ENCODE data around the gene PTPN14. TPM values are rescaled to one million over a fixed set of nuclear protein-coding genes. Genes with fewer than 3 reads are reported as not detected.
"Not testable (repeated sequence)": the region's sequence is repeated elsewhere in the genome, so short reads cannot be mapped to it uniquely, and the experiment has no call there.

PTPN14 gene
- 39.3 TPM for polyA plus RNA-seq (2013, experiment 1 of 2)
- 38.7 TPM for polyA plus RNA-seq (2013, experiment 2 of 2)

DNA sequence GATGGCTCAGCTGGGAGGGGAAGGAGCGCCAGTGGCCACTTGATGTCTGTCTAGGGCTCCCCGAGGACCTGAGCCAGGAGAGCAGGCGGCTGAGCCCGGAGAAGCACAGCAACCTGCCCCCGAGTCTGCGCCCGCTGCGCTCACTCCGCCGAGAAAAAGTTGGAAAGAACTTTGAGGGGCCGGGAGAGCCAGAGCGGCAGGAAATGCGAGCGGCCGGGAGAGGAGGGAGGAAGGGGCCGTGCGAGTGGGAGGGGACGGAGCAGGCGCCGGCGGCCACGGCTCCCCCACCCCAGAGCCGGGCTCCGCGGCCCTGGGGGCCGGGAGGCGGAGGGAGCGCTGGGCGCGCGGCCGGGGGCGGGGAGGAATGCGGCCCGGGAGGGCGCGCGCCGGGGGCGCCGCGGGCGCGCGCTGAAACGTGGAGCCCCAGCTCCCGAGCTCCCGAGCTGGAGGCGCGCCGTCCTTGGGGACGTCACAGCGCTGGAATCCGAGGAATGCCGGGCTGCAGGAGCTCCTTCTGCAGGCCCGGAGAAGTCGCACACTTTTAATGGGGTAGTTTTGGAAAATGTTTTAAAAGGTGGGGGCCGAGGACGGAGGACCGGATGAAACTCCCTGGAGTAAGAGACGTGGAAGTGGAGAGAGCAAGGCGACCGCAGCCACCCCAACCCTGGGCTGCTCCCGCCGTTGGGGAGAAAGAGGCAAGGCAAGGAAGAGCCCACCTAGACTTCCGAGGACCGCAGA is at the start of gene PTPN14:
TSS of gene PTPN14 (minus strand) at position 167 of the 738 bp plus-strand sequence. CDS start 86,799 bp downstream, outside the sequence.
- Histone ChIP-seq H3K4ac (ENCODE audit: low read depth, low read length) (peak within 1 kb of the TSS; percentile 86), H3K36me3 (ENCODE audit: control insufficient read depth, insufficient read depth, low read length) (no peaks in the 10 kb centered on the region), H3K18ac (ENCODE audit: low read length) (peak within 1 kb of the TSS; percentile 97), H3K4me1 (ENCODE audit: control insufficient read depth, low read depth, low read length) (peaks cover 26% of the 10 kb centered on the region), H4K8ac (ENCODE audit: low read depth, low read length) (peak within 1 kb of the TSS; percentile 90), H3K4me2 (ENCODE audit: low read length) (peak within 1 kb of the TSS; percentile 24), H2BK5ac (ENCODE audit: low read length) (peak within 1 kb of the TSS; percentile 95), H3K23ac (ENCODE audit: low read length) (peak within 1 kb of the TSS; percentile 92), H3K9ac (ENCODE audit: low read length) (peak within 1 kb of the TSS; percentile 95), H2BK120ac (ENCODE audit: low read depth, low read length) (peak within 1 kb of the TSS; percentile 92), H2BK15ac (replicated peaks; ENCODE audit: low read depth) (peak within 1 kb of the TSS; percentile 46), H3K79me1 (ENCODE audit: low read length) (peaks cover 3% of the 10 kb centered on the region), H3K56ac (ENCODE audit: low read length) (peak within 1 kb of the TSS; percentile 99), H3K27ac (ENCODE audit: low read depth, low read length) (peak within 1 kb of the TSS; percentile 99), H3K79me2 (ENCODE audit: control insufficient read depth, insufficient read depth, low read length) (peaks cover 47% of the 10 kb centered on the region), H2AK5ac (ENCODE audit: low read length) (no peak within 1 kb of the TSS), H4K5ac (ENCODE audit: low read length) (no peak within 1 kb of the TSS), H3K27me3 (ENCODE audit: insufficient read depth, low read length, poor library complexity) (no peaks in the 10 kb centered on the region), H3K4me3 (ENCODE audit: low read length) (peak within 1 kb of the TSS; percentile 68)
- DNase-seq: peak; percentile 99
- WGBS (ENCODE audit: extremely low coverage, insufficient coverage, low lambda C conversion rate): no CpG with 5 or more reads among the region's 67 CpGs

DNA sequence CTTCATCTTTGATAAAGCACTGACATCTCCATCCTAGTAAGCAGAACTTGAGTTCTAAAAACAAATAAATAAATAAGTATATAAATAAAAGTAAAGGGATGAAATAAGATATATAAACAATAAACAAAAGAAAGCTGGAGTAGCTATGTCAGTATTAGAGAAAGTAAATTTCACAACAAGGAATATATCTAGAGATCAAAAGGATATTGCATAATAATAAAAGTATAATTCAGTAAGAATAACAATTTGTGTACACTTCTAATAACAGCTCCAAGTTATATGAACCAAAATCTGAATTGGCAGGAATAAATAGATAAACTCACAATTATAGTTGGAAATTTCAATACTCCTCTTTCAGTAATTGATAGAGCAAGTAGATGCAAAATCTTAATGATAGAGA is 41.8 kb upstream of the PTPN14 start:
- no peak overlapping the region for H4K5ac ChIP-seq (ENCODE audit: low read length)
- H3K79me2 ChIP-seq (ENCODE audit: control insufficient read depth, insufficient read depth, low read length): no peaks in the 10 kb centered on the region
- H2BK15ac ChIP-seq (replicated peaks; ENCODE audit: low read depth): no peak overlapping the region
- H3K79me1 ChIP-seq (ENCODE audit: low read length): no peaks in the 10 kb centered on the region
- no peaks in the 10 kb centered on the region for H3K4me1 ChIP-seq (ENCODE audit: control insufficient read depth, low read depth, low read length)
- H2BK120ac ChIP-seq (ENCODE audit: low read depth, low read length): no peak overlapping the region
- no peak overlapping the region for H3K4ac ChIP-seq (ENCODE audit: low read depth, low read length)
- H3K56ac ChIP-seq (ENCODE audit: low read length): no peak overlapping the region
- no peak for DNase-seq
- H3K4me2 ChIP-seq (ENCODE audit: low read length): no peak overlapping the region
- no peaks in the 10 kb centered on the region for H3K36me3 ChIP-seq (ENCODE audit: control insufficient read depth, insufficient read depth, low read length)
- no peak overlapping the region for H3K9ac ChIP-seq (ENCODE audit: low read length)
- H3K18ac ChIP-seq (ENCODE audit: low read length): no peak overlapping the region
- no peak overlapping the region for H3K27ac ChIP-seq (ENCODE audit: low read depth, low read length)
- no peaks in the 10 kb centered on the region for H3K27me3 ChIP-seq (ENCODE audit: insufficient read depth, low read length, poor library complexity)
- no peak overlapping the region for H3K23ac ChIP-seq (ENCODE audit: low read length)
- no peak overlapping the region for H2BK5ac ChIP-seq (ENCODE audit: low read length)
- H2AK5ac ChIP-seq (ENCODE audit: low read length): no peak overlapping the region
- no peak overlapping the region for H3K4me3 ChIP-seq (ENCODE audit: low read length)
- no peak overlapping the region for H4K8ac ChIP-seq (ENCODE audit: low read depth, low read length)

- H3K18ac ChIP-seq (ENCODE audit: low read length); H3K79me1 ChIP-seq (ENCODE audit: low read length); H3K23ac ChIP-seq (ENCODE audit: low read length); H2BK15ac ChIP-seq (replicated peaks; ENCODE audit: low read depth); H4K5ac ChIP-seq (ENCODE audit: low read length); H3K36me3 ChIP-seq (ENCODE audit: control insufficient read depth, insufficient read depth, low read length); H3K9ac ChIP-seq (ENCODE audit: low read length); H2AK5ac ChIP-seq (ENCODE audit: low read length); H3K27me3 ChIP-seq (ENCODE audit: insufficient read depth, low read length, poor library complexity); H3K79me2 ChIP-seq (ENCODE audit: control insufficient read depth, insufficient read depth, low read length); H3K4ac ChIP-seq (ENCODE audit: low read depth, low read length); H3K4me1 ChIP-seq (ENCODE audit: control insufficient read depth, low read depth, low read length); H3K4me2 ChIP-seq (ENCODE audit: low read length); H3K27ac ChIP-seq (ENCODE audit: low read depth, low read length); H3K4me3 ChIP-seq (ENCODE audit: low read length); H3K56ac ChIP-seq (ENCODE audit: low read length); H2BK5ac ChIP-seq (ENCODE audit: low read length); H2BK120ac ChIP-seq (ENCODE audit: low read depth, low read length); H4K8ac ChIP-seq (ENCODE audit: low read depth, low read length); DNase-seq: not testable (repeated sequence)
- WGBS (ENCODE audit: extremely low coverage, insufficient coverage, low lambda C conversion rate): no CpG with 5 or more reads among the region's 8 CpGs
Measured at GRCh38 chr1:214591918-214592317, 40.5 kb upstream of the PTPN14 start.

GRCh38 chr1:214590696-214591095 is 39.3 kb upstream of the PTPN14 start:
- Histone ChIP-seq H3K4me3 (ENCODE audit: low read length) (no peak overlapping the region), H4K5ac (ENCODE audit: low read length) (no peak overlapping the region), H3K27ac (ENCODE audit: low read depth, low read length) (no peak overlapping the region), H2BK15ac (replicated peaks; ENCODE audit: low read depth) (no peak overlapping the region), H3K79me2 (ENCODE audit: control insufficient read depth, insufficient read depth, low read length) (no peaks in the 10 kb centered on the region), H2AK5ac (ENCODE audit: low read length) (no peak overlapping the region), H2BK120ac (ENCODE audit: low read depth, low read length) (no peak overlapping the region), H3K9ac (ENCODE audit: low read length) (no peak overlapping the region), H3K4me2 (ENCODE audit: low read length) (no peak overlapping the region), H3K4me1 (ENCODE audit: control insufficient read depth, low read depth, low read length) (no peaks in the 10 kb centered on the region), H3K36me3 (ENCODE audit: control insufficient read depth, insufficient read depth, low read length) (no peaks in the 10 kb centered on the region), H3K56ac (ENCODE audit: low read length) (no peak overlapping the region), H3K18ac (ENCODE audit: low read length) (no peak overlapping the region), H3K4ac (ENCODE audit: low read depth, low read length) (no peak overlapping the region), H2BK5ac (ENCODE audit: low read length) (no peak overlapping the region), H4K8ac (ENCODE audit: low read depth, low read length) (no peak overlapping the region), H3K23ac (ENCODE audit: low read length) (no peak overlapping the region), H3K27me3 (ENCODE audit: insufficient read depth, low read length, poor library complexity) (no peaks in the 10 kb centered on the region), H3K79me1 (ENCODE audit: low read length) (no peaks in the 10 kb centered on the region)
- no peak for DNase-seq
- 100% methylated on average over 2 of the region's 5 CpGs for WGBS (ENCODE audit: extremely low coverage, insufficient coverage, low lambda C conversion rate)

DNA sequence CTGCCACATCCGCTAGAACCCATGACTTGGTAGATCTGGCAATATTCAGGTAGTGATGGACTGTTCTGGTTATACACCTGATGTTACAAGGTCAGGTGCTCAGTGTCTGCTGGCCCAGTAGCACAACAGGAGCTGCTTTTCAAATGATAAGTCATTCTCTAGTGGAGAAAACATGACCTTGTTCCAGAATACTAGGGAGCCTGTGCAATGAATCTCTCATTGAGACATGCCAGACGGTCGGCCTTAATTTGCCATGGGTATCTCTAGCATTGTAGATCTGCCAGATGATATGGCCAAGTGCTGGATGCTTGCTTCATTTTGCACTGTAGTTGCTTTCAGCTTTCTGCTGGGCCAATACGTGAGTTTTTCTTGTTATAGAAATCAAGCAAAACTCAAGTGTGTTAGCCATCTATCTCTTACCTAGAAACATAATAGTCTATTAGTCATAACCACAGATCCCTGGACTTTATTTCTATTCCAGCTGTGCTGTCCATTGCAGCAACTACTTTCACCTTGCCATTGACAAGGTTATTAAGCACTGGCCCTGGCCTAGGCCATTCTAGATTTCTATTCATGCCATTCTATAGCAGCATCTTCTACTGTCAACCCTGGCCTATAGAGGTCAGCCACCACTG is 37.7 kb upstream of the PTPN14 start:
- no peaks in the 10 kb centered on the region for H3K4me1 ChIP-seq (ENCODE audit: control insufficient read depth, low read depth, low read length)
- H3K36me3 ChIP-seq (ENCODE audit: control insufficient read depth, insufficient read depth, low read length): no peaks in the 10 kb centered on the region
- no peak for DNase-seq
- H2BK120ac ChIP-seq (ENCODE audit: low read depth, low read length): no peak overlapping the region
- no peak overlapping the region for H3K9ac ChIP-seq (ENCODE audit: low read length)
- H2AK5ac ChIP-seq (ENCODE audit: low read length): no peak overlapping the region
- no CpG with 5 or more reads among the region's 4 CpGs for WGBS (ENCODE audit: extremely low coverage, insufficient coverage, low lambda C conversion rate)
- no peak overlapping the region for H3K18ac ChIP-seq (ENCODE audit: low read length)
- no peak overlapping the region for H3K27ac ChIP-seq (ENCODE audit: low read depth, low read length)
- H3K27me3 ChIP-seq (ENCODE audit: insufficient read depth, low read length, poor library complexity): no peaks in the 10 kb centered on the region
- H3K79me2 ChIP-seq (ENCODE audit: control insufficient read depth, insufficient read depth, low read length): no peaks in the 10 kb centered on the region
- no peak overlapping the region for H2BK5ac ChIP-seq (ENCODE audit: low read length)
- H3K23ac ChIP-seq (ENCODE audit: low read length): no peak overlapping the region
- H2BK15ac ChIP-seq (replicated peaks; ENCODE audit: low read depth): no peak overlapping the region
- no peak overlapping the region for H3K4me2 ChIP-seq (ENCODE audit: low read length)
- H3K56ac ChIP-seq (ENCODE audit: low read length): no peak overlapping the region
- H4K8ac ChIP-seq (ENCODE audit: low read depth, low read length): no peak overlapping the region
- no peaks in the 10 kb centered on the region for H3K79me1 ChIP-seq (ENCODE audit: low read length)
- H3K4ac ChIP-seq (ENCODE audit: low read depth, low read length): no peak overlapping the region
- H3K4me3 ChIP-seq (ENCODE audit: low read length): no peak overlapping the region
- no peak overlapping the region for H4K5ac ChIP-seq (ENCODE audit: low read length)
